Loucy (cell line): ENCODE results near the gene KIF2C.

Experiments
- CTCF ChIP-seq: fragments of 200-600 bp; sonication (generic); conservative IDR thresholded peaks from 2 replicates; pipeline ENCODE4 v1.5.1; 2014; ENCODE audit warnings: mild to moderate bottlenecking, antibody characterized with exemption, low read length
- EZH2phosphoT487 ChIP-seq: fragments of 200-600 bp; IDR thresholded peaks from 2 replicates; pipeline ENCODE4 v1.6.1; 2018; ENCODE audit warnings: antibody characterized with exemption, mild to moderate bottlenecking, moderate library complexity, borderline replicate concordance

DNA sequence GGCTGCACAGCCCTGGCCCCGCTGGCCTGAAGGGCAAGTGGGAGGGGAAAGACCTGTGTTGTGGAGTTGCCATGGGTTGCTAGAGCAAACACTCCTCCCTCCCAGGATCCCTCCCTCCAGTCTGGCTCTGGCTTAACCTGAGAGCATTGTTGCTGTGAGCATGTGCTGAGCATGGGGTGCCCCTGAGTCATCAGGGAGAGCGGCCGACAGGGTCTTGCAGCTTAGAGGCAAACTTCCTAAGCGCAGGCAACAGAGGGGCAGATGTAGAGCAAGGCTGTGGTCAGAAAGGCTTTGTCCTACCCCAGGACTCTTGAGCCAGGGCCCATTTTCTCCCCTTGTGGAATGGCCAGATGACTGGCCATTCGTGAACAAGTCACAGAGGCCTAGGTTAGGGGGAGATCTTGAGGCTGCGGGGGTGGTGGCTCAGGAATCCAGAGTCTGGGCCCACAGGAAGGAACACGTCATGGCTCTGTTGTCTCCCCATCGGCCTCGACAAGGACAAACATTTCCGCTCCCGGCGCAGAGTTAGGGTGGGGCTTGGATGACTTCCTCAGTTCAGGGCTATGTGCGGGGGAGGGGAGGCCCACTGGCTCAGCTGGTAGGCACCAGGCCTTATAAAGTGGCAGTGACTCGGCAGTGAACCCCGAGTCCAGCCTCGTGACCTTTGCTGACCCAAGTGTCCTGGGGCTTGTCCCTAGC lies 67.9 kb downstream of the KIF2C start:
- TF ChIP-seq CTCF, result no peak
- no peak for TF ChIP-seq EZH2phosphoT487
